UCSD-AML1 (cell line): ENCODE results near the gene TECPR2.
A peak's percentile ranks its signal among the peaks of the same experiment; 100 is the strongest.
"Not testable (repeated sequence)": the region's sequence is repeated elsewhere in the genome, so short reads cannot be mapped to it uniquely, and the experiment has no call there.

Experiments
- DNase-seq: peaks from one replicate; lab custom pipeline; 2025; ENCODE audit not compliant: unreplicated experiment; lab: John Stamatoyannopoulos, UW

The TECPR2 gene

DNA sequence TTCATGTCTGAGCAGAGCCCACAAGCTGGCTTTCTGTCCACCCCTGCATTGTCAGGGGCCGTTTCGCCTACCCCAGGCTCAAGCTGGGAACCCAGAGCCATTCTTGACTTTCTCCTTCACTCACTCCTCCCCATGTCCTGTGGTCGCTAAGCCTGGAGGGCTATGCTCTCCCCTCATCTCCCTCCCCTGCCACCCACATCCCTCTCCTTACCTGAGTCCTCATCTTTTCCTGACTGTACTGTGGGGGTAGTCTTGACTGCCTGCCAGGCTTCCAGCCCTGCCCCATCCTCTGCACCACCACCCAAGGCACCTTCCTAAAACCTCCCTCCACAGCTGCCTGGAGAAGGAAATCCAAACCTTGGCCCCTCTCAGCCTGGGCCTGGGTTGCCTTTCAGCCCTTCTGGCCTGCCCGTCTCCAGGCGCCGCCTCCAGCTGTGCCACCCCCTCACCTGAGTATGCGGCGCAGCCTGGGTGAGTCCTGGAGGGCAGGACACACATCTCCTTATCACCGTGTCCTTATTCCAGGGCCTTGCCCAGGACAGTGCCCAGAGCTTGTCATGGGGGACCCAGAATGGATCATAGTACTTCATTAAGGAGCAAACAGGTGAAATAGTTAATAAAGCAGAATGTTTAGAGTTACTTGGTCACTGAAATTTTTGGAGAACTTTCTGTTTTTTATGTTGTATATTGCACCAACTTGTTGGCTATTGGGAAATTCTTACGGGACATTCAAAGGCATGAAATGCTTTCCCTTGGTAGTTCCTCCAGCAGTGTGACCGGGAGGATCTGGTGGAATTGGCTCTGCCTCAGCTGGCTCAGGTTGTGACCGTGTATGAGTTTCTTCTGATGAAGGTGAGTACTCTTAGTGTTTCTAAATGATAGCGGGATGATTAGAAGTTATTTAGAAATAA is 28.7 kb upstream of the TECPR2 start:
- no peak for DNase-seq

- no peak for DNase-seq
Observed at GRCh38 chr14:102335163-102335562, 27.6 kb upstream of the TECPR2 start.

DNA sequence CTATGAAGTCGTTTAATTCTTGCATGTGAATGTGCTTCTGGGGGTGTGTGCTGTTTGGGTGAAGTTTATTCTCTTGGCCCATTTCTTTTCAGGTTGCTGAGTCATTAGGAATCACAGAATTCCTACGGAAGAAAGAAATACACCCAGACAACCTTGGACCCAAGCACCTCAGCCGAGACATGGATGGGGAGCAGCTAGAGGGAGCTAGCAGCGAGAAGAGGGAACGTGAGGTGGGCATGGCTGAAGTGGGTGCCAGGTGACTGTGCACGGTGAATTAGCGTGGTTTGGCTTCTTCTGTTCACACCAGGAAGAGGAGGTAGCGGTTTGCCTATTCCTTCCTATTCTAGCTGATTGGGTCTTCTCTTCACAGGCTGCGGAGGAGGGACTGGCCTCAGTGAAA is 24.0 kb upstream of the TECPR2 start:
- DNase-seq, result no peak

DNA sequence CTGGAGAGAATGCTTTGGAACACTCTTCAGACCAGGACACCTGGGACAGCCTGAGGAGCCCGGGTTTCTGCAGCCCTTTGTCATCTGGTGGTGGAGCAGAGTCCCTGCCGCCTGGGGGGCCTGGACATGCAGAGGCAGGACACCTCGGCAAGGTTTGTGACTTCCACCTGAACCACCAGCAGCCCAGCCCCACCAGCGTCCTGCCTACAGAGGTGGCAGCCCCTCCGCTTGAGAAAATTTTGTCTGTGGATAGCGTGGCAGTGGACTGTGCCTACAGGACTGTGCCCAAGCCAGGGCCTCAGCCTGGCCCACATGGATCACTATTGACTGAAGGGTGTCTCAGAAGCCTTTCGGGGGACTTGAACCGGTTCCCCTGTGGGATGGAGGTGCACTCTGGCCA is 21.2 kb upstream of the TECPR2 start:
- DNase-seq, result no peak

DNA sequence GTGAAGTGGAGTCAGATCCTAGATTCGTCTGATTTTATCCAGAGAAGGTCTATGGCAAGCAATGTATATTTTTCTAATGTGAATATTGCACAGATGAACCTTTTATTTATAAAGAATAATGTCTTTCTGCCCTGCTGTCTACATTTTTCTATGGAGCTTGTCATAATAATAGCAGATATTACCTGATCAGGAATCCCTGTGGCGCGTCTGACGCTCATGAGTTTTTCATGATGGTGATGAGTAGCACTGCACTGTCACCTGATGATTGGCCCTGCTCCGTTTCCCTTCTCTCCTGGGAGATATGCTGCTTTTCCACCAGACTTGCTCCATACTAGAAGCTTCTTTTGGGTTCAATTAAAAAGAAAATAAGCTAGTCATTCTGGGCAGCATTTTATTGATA is 20.5 kb upstream of the TECPR2 start:
- no peak for DNase-seq

GRCh38 chr14:102344084-102344483 is 18.7 kb upstream of the TECPR2 start:
- no peak for DNase-seq

DNA sequence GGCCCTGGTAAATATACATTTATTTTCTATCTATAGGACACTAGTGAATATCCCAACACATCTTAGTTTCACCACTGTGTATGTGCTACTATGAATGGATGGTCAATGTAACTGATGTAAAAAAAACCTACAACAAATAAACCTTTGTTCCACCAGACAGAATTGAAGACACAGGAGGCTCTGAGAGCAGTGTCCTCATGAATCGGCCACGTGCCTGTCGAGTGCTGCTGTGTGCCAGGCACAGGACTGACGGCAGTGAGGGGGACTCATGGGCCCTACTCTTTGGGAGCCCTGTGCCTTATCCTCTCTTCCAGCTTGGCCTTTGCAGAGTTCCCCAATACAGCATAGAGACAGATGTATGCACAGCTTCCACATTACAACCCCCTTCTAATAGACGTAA is 18.3 kb upstream of the TECPR2 start:
- no peak for DNase-seq

DNA sequence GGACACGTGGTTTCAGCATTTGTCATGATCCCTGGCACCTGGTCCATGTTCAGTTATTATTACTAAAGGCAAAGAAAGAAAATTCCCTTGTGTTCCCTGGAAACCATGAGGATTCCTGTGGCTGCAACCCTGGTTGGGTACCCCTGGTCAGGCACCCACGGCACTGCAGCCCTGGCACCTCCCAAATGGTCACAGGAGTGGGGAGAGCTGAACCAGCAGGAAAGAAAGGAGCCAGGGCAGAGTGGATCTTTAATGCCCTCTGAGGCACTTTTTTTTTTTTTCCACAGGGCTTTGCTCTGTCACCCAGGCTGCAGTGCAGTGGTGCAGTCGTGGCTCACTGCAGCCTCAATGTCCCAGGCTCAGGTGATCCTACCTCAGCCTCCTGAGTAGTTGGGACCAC is 17.5 kb upstream of the TECPR2 start:
- no peak for DNase-seq

GRCh38 chr14:102346645-102347044 is 16.1 kb upstream of the TECPR2 start:
- DNase-seq, result no peak

DNA sequence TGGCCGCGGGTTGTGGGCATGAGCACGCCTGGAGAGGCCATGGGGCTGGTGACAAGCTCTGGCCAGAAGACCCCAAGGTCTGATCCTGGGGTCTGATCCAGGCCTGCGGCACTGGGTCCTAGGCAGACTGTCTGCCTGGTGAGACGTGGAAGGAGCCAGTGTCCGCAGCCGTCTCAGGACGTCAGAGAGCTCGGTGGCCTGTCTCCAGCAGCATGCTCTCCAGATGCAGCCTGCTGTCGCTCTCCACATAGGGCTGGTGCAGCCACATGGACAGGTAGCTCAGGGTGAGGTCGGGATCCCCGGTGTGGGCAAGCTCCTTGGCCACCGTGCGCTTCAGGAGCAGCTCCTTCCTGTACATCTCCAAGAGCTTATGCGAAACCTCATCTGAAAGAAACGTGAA is 14.4 kb upstream of the TECPR2 start:
- DNase-seq, result no peak

DNA sequence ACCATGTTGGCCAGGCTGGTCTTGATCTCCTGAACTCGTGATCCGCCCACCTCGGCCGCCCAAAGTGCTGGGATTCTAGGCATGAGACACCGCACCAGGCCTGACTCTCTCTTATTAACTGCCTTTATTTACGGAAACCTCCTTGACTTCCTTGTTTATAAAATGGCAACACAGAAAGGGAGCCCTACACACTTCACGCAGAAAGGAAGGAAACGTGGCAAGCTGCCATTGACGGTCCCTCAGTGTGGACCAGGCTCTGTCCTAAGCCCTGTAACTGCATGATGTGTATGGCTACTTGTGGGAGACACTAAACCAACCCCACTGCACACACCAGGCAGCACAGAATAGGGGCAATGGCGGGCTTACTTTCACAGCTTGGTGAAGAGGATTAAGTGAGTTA is 11.7 kb upstream of the TECPR2 start:
- DNase-seq, result no peak

- DNase-seq, result not testable (repeated sequence)
Observed at GRCh38 chr14:102351593-102351992, 11.1 kb upstream of the TECPR2 start.

GRCh38 chr14:102352213-102352612 is 10.5 kb upstream of the TECPR2 start:
- no peak for DNase-seq

DNA sequence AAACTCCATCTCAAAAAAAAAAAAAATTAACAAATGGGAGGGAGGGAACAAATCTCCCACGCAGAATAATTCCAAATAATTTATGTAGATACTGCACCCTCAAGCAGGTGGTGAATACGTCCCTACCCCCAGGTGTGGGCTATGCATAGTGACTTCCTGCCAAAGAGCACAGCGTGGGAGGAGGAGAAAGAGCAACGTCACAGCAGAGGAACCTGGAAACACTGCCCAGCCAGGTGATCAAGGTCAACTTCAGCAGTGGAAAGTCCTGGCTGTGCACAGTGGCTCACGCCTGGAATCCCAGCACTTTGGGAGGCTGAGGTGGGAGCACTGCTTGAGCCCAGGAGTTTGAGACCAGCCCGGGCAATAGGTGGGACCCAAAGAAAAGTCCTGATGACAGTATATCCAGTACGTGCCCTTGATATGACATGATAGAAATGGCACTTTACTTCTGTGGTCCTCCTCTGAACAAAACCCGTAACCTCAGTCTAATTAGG is 9.6 kb upstream of the TECPR2 start:
- no peak for DNase-seq

DNA sequence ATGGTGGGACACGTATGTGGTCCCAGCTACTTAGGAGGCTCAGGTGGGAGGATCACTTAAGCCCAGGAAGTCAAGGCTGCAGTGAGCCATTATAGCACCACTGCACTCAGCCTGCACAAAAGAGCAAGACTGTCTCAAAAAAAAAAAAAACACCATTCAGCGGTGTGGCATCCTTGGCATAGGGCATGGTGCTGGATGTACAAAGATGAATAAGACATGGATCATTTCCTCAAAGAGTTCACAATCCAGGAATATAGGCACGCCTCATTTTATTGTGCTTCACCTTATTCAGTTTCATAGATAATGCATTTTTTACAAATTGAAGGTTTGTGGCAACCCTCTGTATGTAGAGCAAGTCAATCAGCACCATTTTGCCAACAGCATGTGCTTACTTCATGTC is 6.5 kb upstream of the TECPR2 start:
- no peak for DNase-seq

- DNase-seq, result no peak
Observed at GRCh38 chr14:102359341-102359740, 3.4 kb upstream of the TECPR2 start.

DNA sequence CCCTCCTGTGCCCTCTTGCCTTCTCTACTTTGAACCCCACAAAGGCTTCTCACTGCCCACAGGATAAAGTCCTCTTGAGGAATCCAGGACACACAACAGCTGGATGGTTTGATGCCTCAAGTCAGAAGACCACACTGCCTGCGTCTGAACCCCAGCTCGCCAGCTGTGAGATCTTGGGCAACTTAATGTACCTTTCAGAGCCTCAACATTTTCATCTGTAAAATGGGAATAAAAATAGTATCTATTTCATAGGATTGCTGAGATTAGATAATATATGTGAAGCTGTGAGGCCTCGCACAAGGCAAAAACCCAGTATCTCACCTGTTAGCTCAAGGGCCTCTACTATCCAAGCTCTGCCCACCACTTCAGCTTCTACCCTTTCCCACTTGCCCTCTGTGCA is 2.4 kb upstream of the TECPR2 start:
- DNase-seq, result no peak

- DNase-seq, result no peak
Observed at GRCh38 chr14:102362084-102362483, 657 bp upstream of the TECPR2 start.

GRCh38 chr14:102363182-102363943 is 622 bp downstream of the TECPR2 start:
- peak; percentile 56 for DNase-seq

DNA sequence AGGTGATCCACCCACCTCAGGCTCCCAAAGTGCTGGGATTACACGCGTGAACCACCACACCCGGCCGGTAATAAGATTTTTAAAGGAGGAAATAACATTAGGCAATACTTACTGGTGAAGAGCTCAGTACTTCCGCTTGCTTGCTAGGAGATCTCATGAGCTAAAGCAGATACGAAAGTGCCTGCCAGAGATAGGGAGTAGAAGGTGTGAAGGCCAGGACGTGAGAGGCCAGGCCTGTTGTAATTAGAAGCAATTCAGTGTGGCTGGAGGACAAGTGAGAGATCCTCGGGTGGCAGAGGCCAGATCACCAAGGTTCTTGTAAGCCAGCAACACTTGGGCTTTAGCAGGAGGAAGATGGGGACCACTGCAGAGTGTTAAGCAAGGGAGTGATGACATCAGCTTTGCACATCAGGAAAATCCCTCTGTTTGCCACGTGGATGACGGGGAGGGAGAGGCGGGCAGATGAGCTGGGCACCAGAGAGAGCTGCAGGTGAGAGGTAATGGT is 7.6 kb downstream of the TECPR2 start:
- no peak for DNase-seq

GRCh38 chr14:102371361-102371760 is 8.6 kb downstream of the TECPR2 start:
- DNase-seq, result no peak

DNA sequence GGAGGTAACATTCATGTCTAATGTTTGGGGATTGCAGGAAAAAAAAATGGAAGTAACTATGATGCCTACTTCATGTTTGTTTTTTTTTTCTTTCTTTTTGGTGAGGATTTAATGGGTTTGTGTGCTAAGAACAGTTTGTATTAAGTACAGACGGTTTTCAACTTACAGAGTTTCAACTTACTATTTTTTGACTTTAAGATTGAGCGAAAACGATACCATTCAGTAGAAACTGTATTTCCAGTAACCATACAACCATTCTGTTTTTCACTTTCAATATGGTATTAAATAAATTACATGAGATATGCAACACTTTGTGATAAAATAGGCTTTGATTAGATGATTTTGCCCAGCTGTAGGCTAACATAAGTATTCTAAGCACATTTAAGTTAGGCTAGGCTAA is 10.4 kb downstream of the TECPR2 start:
- DNase-seq, result no peak
